HG03039 (cell line): ENCODE measurements around the gene TUBB2A.
"Not testable (repeated sequence)": the region's sequence is repeated elsewhere in the genome, so short reads cannot be mapped to it uniquely, and the experiment has no call there.

Experiments used
- ATAC-seq: cut with Tn5 transposase; IDR thresholded peaks from one replicate; pipeline ENCODE4 v1.9.1; 2021; ENCODE audit warnings: mild to moderate bottlenecking, moderate library complexity; ENCODE audit not compliant: unreplicated experiment

The TUBB2A gene

GRCh38 chr6:3181105-3181504 is 23.8 kb upstream of the TUBB2A start:
- ATAC-seq = no peak

- ATAC-seq = not testable (repeated sequence)
Measured at GRCh38 chr6:3179945-3180344, 22.6 kb upstream of the TUBB2A start.

- ATAC-seq = not testable (repeated sequence)
Measured at GRCh38 chr6:3178666-3179065, 21.3 kb upstream of the TUBB2A start.

DNA sequence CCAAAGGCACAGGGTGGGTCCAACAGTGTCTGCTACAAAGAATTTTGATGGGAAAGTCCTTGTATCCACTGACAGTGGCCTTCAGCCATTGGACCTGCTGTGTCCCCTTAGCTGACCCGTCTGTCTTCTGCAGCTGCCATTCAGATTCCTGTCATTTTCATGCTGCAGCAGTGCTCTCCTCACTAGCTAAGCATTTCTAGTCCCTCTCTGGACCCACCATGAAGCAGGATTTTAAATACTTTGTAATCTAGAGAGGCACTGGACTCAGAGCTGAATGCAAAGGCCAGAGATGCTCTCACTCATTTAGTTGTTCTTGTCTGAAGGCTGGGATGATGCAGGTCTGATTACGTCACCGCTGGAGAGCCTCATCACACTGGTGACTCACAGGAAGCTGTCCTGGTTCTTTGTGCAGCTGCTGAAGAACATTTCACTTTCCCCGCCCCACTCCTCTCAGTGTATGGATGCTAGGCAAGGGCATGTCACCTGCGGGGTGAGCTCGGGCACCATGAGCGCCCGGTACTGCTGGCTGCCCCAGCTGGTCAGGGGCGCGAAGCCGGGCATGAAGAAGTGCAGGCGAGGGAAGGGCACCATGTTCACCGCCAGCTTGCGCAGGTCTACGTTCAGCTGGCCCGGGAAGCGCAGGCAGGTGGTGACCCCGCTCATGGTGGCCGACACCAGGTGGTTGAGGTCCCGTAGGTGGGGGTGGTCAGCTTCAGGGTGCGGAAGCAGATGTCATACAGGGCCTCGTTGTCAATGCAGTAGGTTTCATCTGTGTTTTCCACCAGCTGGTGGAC is 19.4 kb upstream of the TUBB2A start:
- ATAC-seq = no peak

DNA sequence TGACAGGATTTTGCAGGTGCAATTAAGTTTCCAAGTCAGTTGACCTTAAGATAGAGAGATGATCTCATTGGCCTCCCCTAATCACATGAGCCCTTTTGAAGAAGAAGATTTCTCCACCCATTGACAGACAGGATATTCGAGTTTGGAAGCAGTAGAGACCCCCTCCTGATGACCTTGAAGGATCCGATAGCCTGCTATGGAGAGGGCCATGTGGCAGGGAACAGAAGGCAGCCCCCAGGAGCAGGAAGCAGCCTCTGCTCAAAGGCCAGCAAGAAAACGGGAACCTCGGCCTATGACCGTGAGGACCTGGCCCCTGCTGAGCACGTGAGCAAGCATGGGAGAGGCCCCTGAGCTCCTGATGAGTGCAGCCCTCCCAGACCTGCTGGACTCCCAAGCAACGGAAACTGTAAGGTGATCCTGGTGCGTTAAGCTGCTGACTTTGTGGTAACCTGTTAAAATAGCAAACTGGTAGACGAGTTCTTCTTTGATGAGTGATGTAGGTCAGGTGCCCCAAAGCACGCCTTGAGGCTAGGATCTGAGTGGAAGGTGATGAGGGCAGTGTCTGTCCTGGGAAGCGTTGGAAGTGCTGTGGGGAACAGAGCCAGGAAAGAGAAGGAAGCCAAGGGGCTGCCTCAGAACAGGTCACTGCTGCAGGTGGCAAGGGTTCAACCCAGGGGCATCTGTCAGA is 18.5 kb upstream of the TUBB2A start:
- ATAC-seq = no peak

GRCh38 chr6:3173636-3174089 is 16.3 kb upstream of the TUBB2A start:
- not testable (repeated sequence) for ATAC-seq

GRCh38 chr6:3172789-3173188 is 15.4 kb upstream of the TUBB2A start:
- ATAC-seq = not testable (repeated sequence)

DNA sequence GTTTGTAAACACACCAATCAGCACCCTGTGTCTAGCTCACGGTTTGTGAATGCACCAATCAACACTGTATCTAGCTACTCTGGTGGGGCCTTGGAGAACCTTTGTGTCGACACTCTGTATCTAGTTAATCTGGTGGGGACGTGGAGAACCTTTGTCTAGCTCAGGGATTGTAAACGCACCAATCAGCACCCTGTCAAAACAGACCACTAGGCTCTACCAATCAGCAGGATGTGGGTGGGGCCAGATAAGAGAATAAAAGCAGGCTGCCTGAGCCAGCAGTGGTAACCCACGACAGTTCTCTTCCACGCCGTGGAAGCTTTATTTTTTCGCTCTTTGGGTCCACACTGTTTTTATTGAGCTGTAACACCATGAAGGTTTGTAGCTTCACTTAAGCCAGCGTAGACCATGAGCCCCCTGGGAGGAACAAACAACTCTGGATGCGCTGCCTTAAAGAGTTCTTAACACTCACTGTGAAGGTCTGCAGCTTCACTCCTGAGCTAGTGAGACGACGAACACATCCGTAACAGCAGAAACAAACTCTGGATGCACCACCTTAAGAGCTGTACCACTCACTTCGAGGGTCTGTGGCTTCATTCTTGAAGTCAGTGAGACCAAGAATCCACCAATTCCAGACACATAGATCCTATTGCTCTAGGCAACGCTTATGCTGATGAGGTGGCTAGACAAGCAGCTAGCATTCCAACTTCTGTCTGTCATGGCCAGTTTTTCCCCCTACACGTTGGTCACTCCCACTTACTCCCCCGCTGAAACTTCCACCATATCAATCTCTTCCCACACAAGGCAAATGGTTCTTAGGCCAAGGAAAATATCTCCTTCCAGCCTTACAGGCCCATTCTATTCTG is 14.2 kb upstream of the TUBB2A start:
- ATAC-seq = not testable (repeated sequence)

DNA sequence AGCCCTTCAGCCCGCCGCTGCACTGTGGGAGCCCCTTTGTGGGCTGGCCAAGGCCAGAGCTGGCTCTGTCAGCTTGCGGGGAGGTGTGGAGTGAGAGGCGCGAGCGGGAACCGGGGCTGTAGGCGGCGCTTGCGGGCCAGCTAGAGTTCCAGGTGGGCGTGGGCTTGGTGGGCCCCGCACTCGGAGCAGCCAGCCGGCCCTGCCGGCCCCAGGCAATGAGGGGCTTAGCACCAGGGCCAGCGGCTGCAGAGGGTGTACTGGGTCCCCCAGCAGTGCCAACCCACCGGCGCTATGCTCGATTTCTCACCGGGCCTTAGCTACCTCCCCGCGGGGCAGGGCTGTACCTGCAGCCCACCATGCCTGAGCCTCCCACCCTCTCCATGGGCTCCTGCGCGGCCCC is 13.3 kb upstream of the TUBB2A start:
- not testable (repeated sequence) for ATAC-seq

GRCh38 chr6:3168046-3168445 is 10.7 kb upstream of the TUBB2A start:
- not testable (repeated sequence) for ATAC-seq

GRCh38 chr6:3166535-3167225 is 9.3 kb upstream of the TUBB2A start:
- not testable (repeated sequence) for ATAC-seq

GRCh38 chr6:3165631-3166534 is 8.5 kb upstream of the TUBB2A start:
- ATAC-seq = no peak

GRCh38 chr6:3164388-3164787 is 7.0 kb upstream of the TUBB2A start:
- ATAC-seq = no peak

DNA sequence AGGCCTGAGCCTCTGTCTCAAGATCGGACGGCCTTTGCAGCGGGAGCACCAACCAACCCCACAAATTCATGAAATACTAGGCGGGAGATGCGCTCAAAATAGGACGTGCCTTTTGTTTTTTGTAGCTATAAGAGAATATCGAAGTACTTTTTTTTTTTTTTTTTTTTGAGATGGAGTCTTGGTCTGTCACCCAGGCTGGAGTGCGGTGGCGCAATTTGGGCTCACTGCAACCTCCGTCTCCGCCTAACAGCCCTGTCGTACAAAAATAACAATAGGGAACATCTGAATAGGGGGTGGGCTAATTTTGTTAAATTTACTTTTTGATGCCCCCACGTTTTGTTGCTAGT is 5.9 kb upstream of the TUBB2A start:
- no peak for ATAC-seq

DNA sequence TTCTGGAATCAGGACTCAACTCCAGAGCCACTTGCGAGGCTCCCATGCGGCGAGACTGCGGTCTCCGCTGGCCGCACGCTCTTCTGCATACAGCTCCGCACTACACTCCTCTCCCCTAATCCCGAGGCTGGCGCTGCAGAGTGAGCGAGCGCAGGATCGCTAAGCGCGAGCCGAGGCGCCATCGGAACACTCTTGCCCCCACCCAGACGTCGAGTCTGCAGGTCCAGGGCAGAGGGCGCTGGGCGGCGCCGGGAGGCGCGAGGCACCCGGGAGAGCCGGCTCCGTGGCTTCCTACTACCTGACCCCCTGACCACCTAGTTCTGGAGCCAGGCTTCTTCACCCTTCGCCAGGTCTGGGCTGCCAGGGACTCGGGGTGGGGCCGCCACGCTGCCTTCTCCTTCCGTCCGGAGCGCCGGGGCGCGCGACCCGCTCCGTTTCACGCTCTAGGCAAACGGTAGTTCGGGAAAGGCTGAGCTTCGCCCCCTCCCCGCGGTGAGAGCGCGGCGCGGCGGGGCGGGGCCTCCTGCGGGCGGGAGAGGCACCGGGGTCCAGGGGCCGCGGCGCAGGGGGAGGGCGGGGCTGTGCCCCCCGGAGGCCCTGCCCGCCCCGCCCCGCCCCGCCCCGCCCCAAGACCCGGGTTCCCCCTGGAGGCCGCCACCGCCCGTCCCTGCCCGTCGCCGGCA is 5.4 kb upstream of the TUBB2A start:
- peak; percentile 56 for ATAC-seq

DNA sequence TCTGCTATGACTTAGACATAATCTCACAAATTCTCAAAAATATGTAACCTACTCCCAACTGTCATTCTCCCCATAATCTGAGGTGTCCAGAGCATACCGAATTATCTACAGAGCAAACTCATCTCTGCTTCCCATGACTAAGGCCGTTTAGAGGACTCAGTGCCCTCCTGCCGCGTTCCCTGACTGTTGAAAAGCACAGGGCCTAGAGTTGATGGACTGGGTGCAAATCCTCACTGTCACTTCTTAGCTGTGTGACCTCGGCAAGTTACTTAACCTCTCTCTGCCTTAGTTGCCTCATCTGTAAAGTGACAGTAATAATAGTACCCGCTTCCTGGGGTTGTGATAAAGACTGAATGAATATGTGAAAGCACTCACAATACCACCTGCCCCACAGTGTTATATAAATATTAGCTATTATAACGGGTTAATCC is 4.7 kb upstream of the TUBB2A start:
- no peak for ATAC-seq

- no peak for ATAC-seq
Measured at GRCh38 chr6:3159805-3160781, 2.7 kb upstream of the TUBB2A start.
